SJCRH30 (cell line): ENCODE results near the gene MPST. TPM values are rescaled to one million over a fixed set of nuclear protein-coding genes. Genes with fewer than 3 reads are reported as not detected.
"Not testable (repeated sequence)": the region's sequence is repeated elsewhere in the genome, so short reads cannot be mapped to it uniquely, and the experiment has no call there.

Experiments
- DNase-seq, 2 experiments: peaks; one replicate each; pipeline ENCODE4 v3.0.0-alpha.2; 2015 to 2020
- H3K27ac ChIP-seq: fragments of 250-450 bp; sonication (Bioruptor Pico); 2 replicates; pipeline ENCODE4 v1.5.1; 2020; ENCODE audit warnings: mild to moderate bottlenecking, moderate library complexity
- H3K27me3 ChIP-seq: fragments of 250-450 bp; sonication (Bioruptor Pico); 2 replicates; pipeline ENCODE4 v1.5.1; 2020; ENCODE audit warnings: mild to moderate bottlenecking, moderate library complexity
- H3K36me3 ChIP-seq: fragments of 250-450 bp; sonication (Bioruptor Pico); 2 replicates; pipeline ENCODE4 v1.5.1; 2020; ENCODE audit warnings: mild to moderate bottlenecking, moderate library complexity
- H3K4me1 ChIP-seq: fragments of 250-450 bp; sonication (Bioruptor Pico); 2 replicates; pipeline ENCODE4 v1.5.1; 2020; ENCODE audit warnings: mild to moderate bottlenecking, moderate library complexity
- H3K4me3 ChIP-seq: fragments of 250-450 bp; sonication (Bioruptor Pico); 2 replicates; pipeline ENCODE4 v1.5.1; 2020; ENCODE audit warnings: mild to moderate bottlenecking, moderate library complexity
- H3K9me3 ChIP-seq: fragments of 250-450 bp; sonication (Bioruptor Pico); replicated peaks from 2 replicates; pipeline ENCODE4 v1.5.1; 2020; ENCODE audit warnings: mild to moderate bottlenecking, moderate library complexity
- total RNA-seq: library from RNA; depleted of rRNA; stranded (reverse); fragments of >200 nt; shearing (Covaris generic); gene quantifications from 2 replicates; pipeline ENCODE4 v1.2.3, GENCODE V29; 2014; rRNA removed

MPST gene
- total RNA-seq: 58.7 and 59.8 TPM in 2 replicates

GRCh38 chr22:37019309-37020191, at the start of gene MPST, which contains the start of gene TST:
Gene MPST (plus strand): TSS chr22:37019742. CDS start chr22:37019837, 95 bp downstream.
Gene TST (minus strand): TSS chr22:37019447. CDS start chr22:37018732, 715 bp downstream.
- peak; percentile 74 to 76 for DNase-seq
- H3K4me1 ChIP-seq: no peaks in the 10 kb centered on the region; the same call in 1 of the 2 replicates

GRCh38 chr22:36971341-36972125, 48.0 kb upstream of the MPST start:
- no peak for DNase-seq
- peaks cover 12% of the 10 kb centered on the region; the same call in 1 of the 2 replicates for H3K27me3 ChIP-seq
- no peaks in the 10 kb centered on the region for H3K4me1 ChIP-seq
- no peaks in the 10 kb centered on the region for H3K36me3 ChIP-seq
- no peaks in the 10 kb centered on the region for H3K9me3 ChIP-seq
- no peak overlapping the region for H3K4me3 ChIP-seq
- no peak overlapping the region for H3K27ac ChIP-seq

More at GRCh38 chr22:37019309-37020191, at the start of gene MPST, which contains the start of gene TST:
- Histone ChIP-seq H3K27me3 (no peaks in the 10 kb centered on the region), H3K36me3 (no peaks in the 10 kb centered on the region), H3K9me3 (no peaks in the 10 kb centered on the region), H3K4me3 (peak within 1 kb of the TSS; percentile 99), H3K27ac (peak within 1 kb of the TSS; percentile 80)

- Histone ChIP-seq H3K27me3 (peaks cover 6% of the 10 kb centered on the region; the same call in 1 of the 2 replicates), H3K4me1 (no peaks in the 10 kb centered on the region)
- DNase-seq: no peak
Observed at GRCh38 chr22:36976606-36977005, 42.9 kb upstream of the MPST start.

GRCh38 chr22:36977401-36977861, 42.1 kb upstream of the MPST start:
- no peaks in the 10 kb centered on the region; the same call in 1 of the 2 replicates for H3K27me3 ChIP-seq
- no peak overlapping the region for H3K27ac ChIP-seq
- H3K4me1 ChIP-seq: no peaks in the 10 kb centered on the region
- no peaks in the 10 kb centered on the region for H3K36me3 ChIP-seq
- H3K4me3 ChIP-seq: peak overlapping the region; percentile 34
- H3K9me3 ChIP-seq: no peaks in the 10 kb centered on the region
- peak; percentile 37 to 47 for DNase-seq

More at GRCh38 chr22:36976606-36977005, 42.9 kb upstream of the MPST start:
- no peaks in the 10 kb centered on the region for H3K9me3 ChIP-seq
- H3K36me3 ChIP-seq: no peaks in the 10 kb centered on the region
- no peak overlapping the region for H3K4me3 ChIP-seq
- H3K27ac ChIP-seq: no peak overlapping the region

GRCh38 chr22:36977947-36978660, 41.4 kb upstream of the MPST start:
- H3K9me3 ChIP-seq: no peaks in the 10 kb centered on the region
- H3K4me3 ChIP-seq: peak overlapping the region; percentile 34
- no peaks in the 10 kb centered on the region for H3K36me3 ChIP-seq
- no peak overlapping the region for H3K27ac ChIP-seq
- H3K27me3 ChIP-seq: no peaks in the 10 kb centered on the region; the same call in 1 of the 2 replicates
- no peaks in the 10 kb centered on the region for H3K4me1 ChIP-seq
- peak; percentile 78 to 86 for DNase-seq

- Histone ChIP-seq H3K9me3 (no peaks in the 10 kb centered on the region), H3K36me3 (no peaks in the 10 kb centered on the region), H3K4me3 (no peak overlapping the region), H3K27ac (no peak overlapping the region), H3K27me3 (no peaks in the 10 kb centered on the region; the same call in 1 of the 2 replicates), H3K4me1 (no peaks in the 10 kb centered on the region)
- no peak for DNase-seq
Observed at GRCh38 chr22:36979016-36979910, 40.3 kb upstream of the MPST start.

GRCh38 chr22:36981247-36981775, 38.2 kb upstream of the MPST start:
- Histone ChIP-seq H3K9me3 (0 out of 2 replicates have a peak, but pooled peaks cover 4% of the 10 kb centered on the region), H3K36me3 (no peaks in the 10 kb centered on the region), H3K4me3 (no peak overlapping the region), H3K4me1 (no peaks in the 10 kb centered on the region), H3K27ac (no peak overlapping the region), H3K27me3 (no peaks in the 10 kb centered on the region)
- no peak for DNase-seq

- H3K27ac ChIP-seq: no peak overlapping the region
- no peak overlapping the region for H3K4me3 ChIP-seq
- H3K27me3 ChIP-seq: no peaks in the 10 kb centered on the region
- H3K9me3 ChIP-seq: 0 out of 2 replicates have a peak, but pooled peaks cover 4% of the 10 kb centered on the region
- no peak for DNase-seq
- no peaks in the 10 kb centered on the region for H3K4me1 ChIP-seq
- no peaks in the 10 kb centered on the region for H3K36me3 ChIP-seq
Observed at GRCh38 chr22:36982136-36982535, 37.4 kb upstream of the MPST start.

- Histone ChIP-seq H3K27me3 (no peaks in the 10 kb centered on the region), H3K36me3 (no peaks in the 10 kb centered on the region), H3K27ac (no peak overlapping the region), H3K9me3 (0 out of 2 replicates have a peak, but pooled peaks cover 4% of the 10 kb centered on the region), H3K4me3 (no peak overlapping the region), H3K4me1 (no peaks in the 10 kb centered on the region)
- DNase-seq: no peak
Observed at GRCh38 chr22:36985211-36985889, 34.2 kb upstream of the MPST start.

- no peaks in the 10 kb centered on the region for H3K27me3 ChIP-seq
Observed at GRCh38 chr22:36986242-36986821, 33.2 kb upstream of the MPST start.

GRCh38 chr22:36988075-36988832, 31.3 kb upstream of the MPST start:
- H3K27ac ChIP-seq: no peak overlapping the region
- no peak for DNase-seq
- no peaks in the 10 kb centered on the region for H3K27me3 ChIP-seq
- H3K4me1 ChIP-seq: no peaks in the 10 kb centered on the region
- 0 out of 2 replicates have a peak, but pooled peaks cover 4% of the 10 kb centered on the region for H3K9me3 ChIP-seq
- no peak overlapping the region for H3K4me3 ChIP-seq
- H3K36me3 ChIP-seq: no peaks in the 10 kb centered on the region

More at GRCh38 chr22:36986242-36986821, 33.2 kb upstream of the MPST start:
- DNase-seq: peak; percentile 21 to 64
- H3K4me1 ChIP-seq: no peaks in the 10 kb centered on the region
- no peak overlapping the region for H3K4me3 ChIP-seq
- H3K27ac ChIP-seq: no peak overlapping the region
- H3K36me3 ChIP-seq: no peaks in the 10 kb centered on the region
- H3K9me3 ChIP-seq: 0 out of 2 replicates have a peak, but pooled peaks cover 4% of the 10 kb centered on the region

GRCh38 chr22:36989012-36989411, 30.5 kb upstream of the MPST start:
- H3K9me3 ChIP-seq, H3K36me3 ChIP-seq, H3K4me3 ChIP-seq, H3K4me1 ChIP-seq, H3K27ac ChIP-seq, H3K27me3 ChIP-seq, DNase-seq: not testable (repeated sequence)
